Purkinje cell (primary cell): ENCODE measurements around the gene FAR1. TPM values are rescaled to one million over a fixed set of nuclear protein-coding genes. Genes with fewer than 3 reads are reported as not detected.

Experiments
- polyA plus RNA-seq: library from polyadenylated mRNA; unstranded; fragments of >200 nt; fragmentation: Nextera tagmentation; gene quantifications from 2 replicates; pipeline ENCODE4 v1.2.1, GENCODE V29; 2014

The FAR1 gene
- polyA plus RNA-seq = 43.3 and 44.2 TPM in 2 replicates

GRCh38 chr11:13668102-13668956 is at the start of gene FAR1:
FAR1 (plus strand) TSS chr11:13668668; CDS start chr11:13694766, 26,098 bp downstream.

Other genes with a start within 250 kb of the FAR1 start
- 244 and 267 TPM in 2 replicates for gene BTBD10, start 205.4 kb upstream of the FAR1 start, polyA plus RNA-seq
- gene PTH, start 172.7 kb upstream of the FAR1 start, polyA plus RNA-seq = not detected in 2 replicates